K562 (cell line): Measurements from ENCODE around the gene OR52W1. TPM values are rescaled to one million over a fixed set of nuclear protein-coding genes. Genes with fewer than 3 reads are reported as not detected.

Experiments used
- ATAC-seq: fragments of 200-7000 bp; cut with Tn5 transposase; 3 replicates; pipeline ENCODE4 v1.9.1; 2020; ENCODE audit warnings: moderate library complexity
- BruUV-seq: library from RNA; stranded (reverse); fragments of 400-500 nt; replicated peaks from 2 replicates; lab custom pipeline; 2021; lab: Mats Ljungman, UMichigan
- CTCF ChIA-PET: fragments of 300-600 bp; formaldehyde crosslinking; extraction: SDS; loops from one replicate; lab custom pipeline; 2021; ENCODE audit warnings: low intra/inter-chr PET ratio; lab: Yijun Ruan, JAX
- POLR2A ChIA-PET: fragments of 300-600, 350-650 bp; sonication (Branson Sonifier 250); formaldehyde crosslinking; extraction: SDS; loops from one replicate; lab custom pipeline; 2021; ENCODE audit warnings: antibody characterized with exemption, inconsistent platforms; lab: Yijun Ruan, JAX
- DNase-seq, 4 experiments: peaks; one replicate each; pipeline versions ENCODE4 v3.0.0 to v3.0.0-alpha.2; 2011 to 2018; ENCODE audit warnings: low spot score in 3 of 4, mixed read lengths in 3 of 4; ENCODE audit errors: extremely low read depth in 1 of 4
- FAIRE-seq: peaks from 2 replicates; lab custom pipeline; 2011; peaks lifted over from hg19 to GRCh38; lab: Jason Lieb, UNC
- H2AFZ ChIP-seq: 2 replicates; pipeline ENCODE4 v1.6.0; 2011; ENCODE audit warnings: low read depth, low read length, control low read depth, inconsistent platforms
- H3K27ac ChIP-seq: fragments of 200-600 bp; 3 replicates; pipeline ENCODE4 v1.8.0; 2011; ENCODE audit warnings: low read depth, mild to moderate bottlenecking, control low read depth, inconsistent platforms, low read length, moderate library complexity, mixed read lengths; ENCODE audit errors: extremely low read depth
- H3K27me3 ChIP-seq, 2 experiments: fragments of 300-600 bp in 1 of 2; 2 replicates in 1 of 2; 3 replicates in 1 of 2; pipeline versions ENCODE4 v1.6.0 to v1.8.0; 2011; ENCODE audit warnings: inconsistent platforms in 2 of 2, low read length in 2 of 2, mild to moderate bottlenecking in 1 of 2, mixed read lengths in 1 of 2, moderate library complexity in 1 of 2; ENCODE audit not compliant: control insufficient read depth in 2 of 2, insufficient read depth in 2 of 2
- H3K36me3 ChIP-seq: fragments of 300-600 bp; 3 replicates; pipeline ENCODE4 v1.8.0; 2011; ENCODE audit warnings: mild to moderate bottlenecking, low read length, inconsistent platforms; ENCODE audit not compliant: control insufficient read depth, insufficient read depth
- H3K4me1 ChIP-seq, 2 experiments: fragments of 200-600 bp in 1 of 2; replicated peaks in 1 of 2; 2 replicates in 1 of 2; 3 replicates in 1 of 2; pipeline versions ENCODE4 v1.5.1 to v1.8.0; 2011; ENCODE audit warnings: inconsistent platforms in 2 of 2, low read length in 2 of 2, mild to moderate bottlenecking in 1 of 2, mixed read lengths in 1 of 2, moderate library complexity in 1 of 2; ENCODE audit not compliant: control insufficient read depth in 2 of 2, insufficient read depth in 2 of 2
- H3K4me2 ChIP-seq: 2 replicates; pipeline ENCODE4 v1.6.1; 2011; ENCODE audit warnings: low read length, control low read depth, inconsistent platforms, mixed read lengths; ENCODE audit not compliant: insufficient read depth
- H3K4me3 ChIP-seq: fragments of 200-600 bp; sonication (generic), shearing (Covaris generic); 2 replicates; pipeline ENCODE4 v1.5.1; 2016; ENCODE audit warnings: control low read depth, inconsistent platforms
- H3K79me2 ChIP-seq: fragments of 200-600 bp; 3 replicates; pipeline ENCODE4 v1.8.0; 2011; ENCODE audit warnings: low read length, inconsistent platforms; ENCODE audit not compliant: control insufficient read depth, insufficient read depth
- H3K9ac ChIP-seq, 2 experiments: 2 replicates each; pipeline versions ENCODE4 v1.6.0 to v1.6.1; 2011; ENCODE audit warnings: low read depth in 2 of 2, low read length in 2 of 2, control low read depth in 1 of 2, inconsistent platforms in 1 of 2, mild to moderate bottlenecking in 1 of 2, mixed read lengths in 1 of 2; ENCODE audit not compliant: insufficient read depth in 1 of 2
- H3K9me1 ChIP-seq: one replicate; pipeline ENCODE4 v1.6.0; 2011; ENCODE audit warnings: inconsistent platforms, mild to moderate bottlenecking, low read length, moderate library complexity; ENCODE audit not compliant: control insufficient read depth, insufficient read depth
- H3K9me3 ChIP-seq: replicated peaks from 2 replicates; pipeline ENCODE4 v1.5.1; 2011; ENCODE audit warnings: low read depth, low read length, inconsistent platforms; ENCODE audit not compliant: control insufficient read depth, insufficient read depth
- H4K20me1 ChIP-seq: replicated peaks from 2 replicates; pipeline ENCODE4 v1.6.1; 2011; ENCODE audit warnings: low read length, inconsistent platforms, mixed read lengths; ENCODE audit not compliant: control insufficient read depth, insufficient read depth
- ARID1B ChIP-seq: fragments of 450-650 bp; IDR thresholded peaks from 2 replicates; pipeline ENCODE4 v1.6.1; 2016; ENCODE audit warnings: antibody characterized with exemption, mild to moderate bottlenecking, inconsistent platforms
- ARID3B ChIP-seq: fragments of 250-450 bp; sonication (Bioruptor Pico); IDR thresholded peaks from 2 replicates; pipeline ENCODE4 v1.4.0; 2020; ENCODE audit warnings: borderline replicate concordance
- C11orf30 ChIP-seq: fragments of 450-650 bp; IDR thresholded peaks from 2 replicates; pipeline ENCODE4 v1.6.1; 2016; ENCODE audit warnings: low read depth, mild to moderate bottlenecking
- COPS2 ChIP-seq: fragments of 450-650 bp; conservative IDR thresholded peaks from 2 replicates; pipeline ENCODE4 v1.6.1; 2016; ENCODE audit warnings: mild to moderate bottlenecking, moderate library complexity
- ETV1 ChIP-seq: fragments of 450-650 bp; conservative IDR thresholded peaks from 2 replicates; pipeline ENCODE4 v1.6.1; 2016; ENCODE audit warnings: missing genetic modification characterization, control low read depth, low read depth, missing compliant biosample characterization
- GABPB2 ChIP-seq: fragments of 250-450 bp; sonication (Bioruptor Pico); conservative IDR thresholded peaks from 2 replicates; pipeline ENCODE4 v1.5.1; 2021; ENCODE audit warnings: mild to moderate bottlenecking
- GMEB1 ChIP-seq: fragments of 250-450 bp; sonication (Bioruptor Pico); IDR thresholded peaks from 2 replicates; pipeline ENCODE4 v1.4.0; 2020; ENCODE audit warnings: mild to moderate bottlenecking
- GTF2B ChIP-seq: IDR thresholded peaks from 2 replicates; pipeline ENCODE4 v1.6.1; 2011; ENCODE audit not compliant: insufficient read length; ENCODE audit errors: extremely low read depth
- HMGN3 ChIP-seq: IDR thresholded peaks from 2 replicates; pipeline ENCODE4 v1.6.1; 2011; ENCODE audit warnings: borderline replicate concordance, low read depth, mild to moderate bottlenecking, mixed read lengths, low read length; ENCODE audit not compliant: insufficient read length; ENCODE audit errors: extremely low read depth
- IFI16 ChIP-seq: fragments of 250-450 bp; sonication (Bioruptor Pico); IDR thresholded peaks from 2 replicates; pipeline ENCODE4 v2.1.2; 2022; ENCODE audit warnings: mild to moderate bottlenecking, inconsistent platforms
- ILK ChIP-seq: fragments of 450-650 bp; IDR thresholded peaks from 2 replicates; pipeline ENCODE4 v1.6.1; 2016; ENCODE audit warnings: missing genetic modification characterization, low read depth, mild to moderate bottlenecking, missing compliant biosample characterization, moderate library complexity, borderline replicate concordance
- KAT7 ChIP-seq: sonication (generic); formaldehyde crosslinking; IDR thresholded peaks from 2 replicates; pipeline ENCODE4 v1.8.0; 2022; ENCODE audit warnings: missing genetic modification reagents, mild to moderate bottlenecking, borderline replicate concordance
- MXI1 ChIP-seq: IDR thresholded peaks from 2 replicates; pipeline ENCODE4 v1.6.1; 2011; ENCODE audit warnings: low read depth, mild to moderate bottlenecking, improper control_type of control experiment, low read length
- NCOR1 ChIP-seq: fragments of 450-650 bp; IDR thresholded peaks from 2 replicates; pipeline ENCODE4 v1.6.1; 2016; ENCODE audit warnings: mild to moderate bottlenecking, moderate library complexity
- SFPQ ChIP-seq: fragments of 200-400 bp; formaldehyde crosslinking; IDR thresholded peaks from 2 replicates; pipeline ENCODE4 v1.6.1; 2017; ENCODE audit warnings: mild to moderate bottlenecking, low read depth, low read length, moderate library complexity
- SNIP1 ChIP-seq: fragments of 450-650 bp; IDR thresholded peaks from 2 replicates; pipeline ENCODE4 v1.7.1; 2017; ENCODE audit warnings: low read depth, mild to moderate bottlenecking
- STAT5A ChIP-seq: IDR thresholded peaks from 2 replicates; pipeline ENCODE4 v1.6.1; 2012; ENCODE audit warnings: low read length, inconsistent platforms, borderline replicate concordance
- WGBS: fragments of 100-300 bp; shearing (Covaris generic); methylation state at CpG from one replicate; pipeline ENCODE4 v1.1.6; 2016; ENCODE audit warnings: low coverage, mixed read lengths; ENCODE audit not compliant: insufficient coverage; ENCODE audit errors: missing lambda C conversion rate; 5-methylcytosine and 5-hydroxymethylcytosine counted together
- in situ Hi-C: fragments of 300-500 bp; cut with MboI; formaldehyde crosslinking; loops from 4 replicates; pipeline ENCODE4 v1.15.0; 2018; ENCODE audit warnings: inconsistent platforms, mixed read lengths
- intact Hi-C: fragments of 100-400 bp; cut with micrococcal nuclease; formaldehyde crosslinking; loops from 2 replicates; pipeline ENCODE4 v1.14.2; 2022
- polyA plus RNA-seq, 8 experiments: library from polyadenylated mRNA; depleted of rRNA in 4 of 8; stranded (reverse) in 5 of 8; unstranded in 3 of 8; fragments of >200 nt; fragmentation: Nextera tagmentation in 2 of 8; fragmentation: Illumina TruSeq in 1 of 8; extraction: Ambion mirVana in 2 of 8; extraction: Trizol in 1 of 8; gene quantifications; 2 replicates each; pipeline versions ENCODE4 v1.2.1 to v1.2.3, GENCODE V29; 2011 to 2014; ENCODE audit warnings: inconsistent platforms in 1 of 8, missing spikeins in 1 of 8
- total RNA-seq, 7 experiments: library from RNA; depleted of rRNA in 6 of 7; stranded (reverse); fragments of >200 nt in 6 of 7; fragmentation: Illumina TruSeq in 2 of 7; extraction: Trizol in 2 of 7; gene quantifications; 2 replicates each; pipeline versions ENCODE4 v1.2.1 to v1.2.3, GENCODE V29; 2011 to 2021; ENCODE audit warnings: low replicate concordance in 1 of 7

Gene OR52W1
- total and polyA plus RNA-seq, 9 of the 15 experiments (the other 6 are each of a cell fraction or from before 2014, with no cell fraction given): not detected

GRCh38 chr11:6225024-6225423, 26.0 kb downstream of the OR52W1 start:
- H3K27ac ChIP-seq: no peak overlapping the region
- no TSS peak for BruUV-seq
- WGBS: 0% methylated on average over 1 of the region's 1 CpG
- no peak overlapping the region for H2AFZ ChIP-seq
- intact Hi-C loops (no loop called here), in situ Hi-C loops (no loop called here)
- H3K9me1 ChIP-seq: peaks cover 2% of the 10 kb centered on the region
- no peak overlapping the region for H3K4me3 ChIP-seq
- H3K27me3 ChIP-seq: no peaks in the 10 kb centered on the region
- peaks cover 40% of the 10 kb centered on the region; the same call in 2 of the 3 replicates for H3K36me3 ChIP-seq
- ChIA-PET POLR2A (interaction anchor here (1.3 to 2.6 kb wide), 2 partner anchors 9 kb away, joined by 4 to 11 read pairs; partner anchors contain the start of gene FHIP1B), CTCF (no interaction called here)
- DNase-seq (no peak), FAIRE-seq (no peak), ATAC-seq (peak; percentile 67)
- 0 out of 4 replicates have a peak overlapping the region, but pooled peaks of 1 of the 2 experiments have one; percentile 7 for H3K9ac ChIP-seq
- peak overlapping the region; percentile 40; the same call in 1 of the 2 replicates for H3K4me2 ChIP-seq
- H4K20me1 ChIP-seq: peaks cover 3% of the 10 kb centered on the region
- peaks cover 31% of the 10 kb centered on the region for H3K79me2 ChIP-seq
- peaks cover 5 to 25% of the 10 kb centered on the region in 2 experiments for H3K4me1 ChIP-seq
- no peaks in the 10 kb centered on the region for H3K9me3 ChIP-seq
- TF ChIP-seq C11orf30 (no peak), GMEB1 (CRISPR knock-in tag) (no peak), COPS2 (no peak), IFI16 (CRISPR knock-in tag) (no peak), ILK (tag) (no peak), ARID1B (peak; percentile 84), STAT5A (0 out of 2 replicates have a peak, but pooled peaks have one; percentile 20), NCOR1 (peak; percentile 45; the same call in 1 of the 2 replicates), SFPQ (no peak), KAT7 (CRISPR knock-in tag) (no peak), MXI1 (no peak), HMGN3 (no peak), GTF2B (no peak), ARID3B (no peak), SNIP1 (no peak), ETV1 (tag) (peak; percentile 26; the same call in 1 of the 2 replicates), GABPB2 (no peak)
